Adipocyte (in vitro differentiated cells): ENCODE results near the gene EEFSEC.

Experiments used
- DNase-seq: peaks from one replicate; pipeline ENCODE4 v3.0.0-alpha.2; 2015; ENCODE audit warnings: low read depth
- H3K27me3 ChIP-seq: replicated peaks from 2 replicates; pipeline ENCODE4 v1.7.0; 2013; ENCODE audit warnings: mild to moderate bottlenecking, low read length, moderate library complexity; ENCODE audit not compliant: control insufficient read depth, insufficient read depth
- H3K36me3 ChIP-seq: 2 replicates; pipeline ENCODE4 v1.7.0; 2013; ENCODE audit warnings: low read length, mild to moderate bottlenecking, moderate library complexity; ENCODE audit not compliant: control insufficient read depth, insufficient read depth, severe bottlenecking
- H3K4me1 ChIP-seq: 2 replicates; pipeline ENCODE4 v1.7.0; 2013; ENCODE audit warnings: mild to moderate bottlenecking, low read length, moderate library complexity; ENCODE audit not compliant: control insufficient read depth, insufficient read depth
- H3K4me3 ChIP-seq: 2 replicates; pipeline ENCODE4 v1.7.0; 2013; ENCODE audit warnings: mild to moderate bottlenecking, low read length, moderate library complexity
- H3K9ac ChIP-seq: 2 replicates; pipeline ENCODE4 v1.7.0; 2013; ENCODE audit warnings: mild to moderate bottlenecking, low read length, moderate library complexity
- H3K9me3 ChIP-seq: 2 replicates; pipeline ENCODE4 v1.7.0; 2013; ENCODE audit warnings: mild to moderate bottlenecking, low read length, moderate library complexity; ENCODE audit not compliant: control insufficient read depth

Gene EEFSEC

DNA sequence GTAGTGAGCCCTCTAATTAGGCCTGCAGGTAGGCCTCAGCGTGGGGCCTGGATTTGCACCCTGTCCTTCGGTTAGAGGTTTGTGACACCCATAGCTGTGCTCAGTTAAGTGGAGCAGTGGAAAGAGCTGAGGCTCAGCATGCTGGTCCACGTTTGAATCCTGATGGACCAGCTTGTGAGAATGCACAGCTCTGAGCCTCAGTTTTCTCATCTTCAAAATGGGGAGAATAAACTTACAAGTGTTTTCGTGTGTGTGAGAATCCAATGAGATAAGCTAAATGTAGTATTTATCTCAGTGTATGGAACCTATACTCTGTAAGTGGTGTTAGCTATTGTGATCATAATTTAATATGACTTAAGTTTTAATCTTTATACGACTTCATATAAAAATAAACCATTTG is 22.5 kb downstream of the EEFSEC start:
- no peaks in the 10 kb centered on the region for H3K9me3 ChIP-seq
- H3K4me3 ChIP-seq, result no peak overlapping the region
- no peaks in the 10 kb centered on the region for H3K36me3 ChIP-seq
- peaks cover 23% of the 10 kb centered on the region for H3K4me1 ChIP-seq
- H3K27me3 ChIP-seq, result no peaks in the 10 kb centered on the region
- no peak for DNase-seq
- no peak overlapping the region for H3K9ac ChIP-seq

DNA sequence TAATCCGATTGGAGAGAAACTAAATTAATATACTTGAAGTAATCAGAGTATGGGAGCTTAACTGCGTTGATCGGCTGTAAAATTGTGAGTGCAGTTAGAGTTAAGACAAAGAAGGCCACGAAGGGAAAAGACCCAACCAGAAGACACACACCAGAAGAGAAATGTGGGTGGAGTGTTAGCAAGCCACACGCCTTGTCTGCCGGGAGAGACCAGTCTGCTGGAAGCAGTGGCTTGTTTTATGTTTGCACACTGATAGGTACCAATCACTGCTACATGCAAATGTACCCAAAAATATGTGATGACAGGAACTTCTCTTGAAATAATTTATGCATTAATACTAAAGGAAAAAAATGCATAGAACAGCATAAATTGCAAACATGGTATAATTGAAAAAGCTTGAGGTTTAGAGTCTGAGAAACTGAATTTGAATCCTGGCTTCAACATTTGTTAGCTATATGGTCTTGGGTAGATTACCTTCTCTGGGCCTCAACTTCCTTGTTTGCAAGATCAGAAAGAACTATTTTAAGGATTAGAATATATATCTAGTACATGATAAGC is 23.1 kb downstream of the EEFSEC start:
- DNase-seq, result no peak
- H3K27me3 ChIP-seq, result no peaks in the 10 kb centered on the region
- no peak overlapping the region for H3K4me3 ChIP-seq
- peaks cover 23% of the 10 kb centered on the region for H3K4me1 ChIP-seq
- no peaks in the 10 kb centered on the region for H3K36me3 ChIP-seq
- H3K9me3 ChIP-seq, result no peaks in the 10 kb centered on the region
- no peak overlapping the region for H3K9ac ChIP-seq

DNA sequence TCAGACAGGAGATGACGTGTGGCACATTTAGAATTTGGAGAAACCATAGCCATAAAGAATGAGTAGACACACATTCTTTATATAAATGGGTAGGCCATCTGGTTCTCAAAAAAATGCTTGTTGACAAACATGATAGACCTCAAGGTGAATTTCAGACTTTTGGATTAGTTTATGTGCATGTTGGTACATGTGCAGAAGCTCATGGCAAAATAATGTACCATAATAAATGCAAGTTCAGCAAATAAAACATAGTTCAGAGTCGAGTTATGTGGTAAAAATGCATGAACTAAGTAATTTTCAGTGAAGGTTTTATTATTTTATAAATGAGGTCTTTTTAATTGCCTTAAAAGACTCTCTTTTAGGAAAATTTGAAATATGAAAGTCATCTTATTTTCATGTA is 24.6 kb downstream of the EEFSEC start:
- peak overlapping the region; percentile 60 for H3K9ac ChIP-seq
- no peaks in the 10 kb centered on the region for H3K27me3 ChIP-seq
- no peaks in the 10 kb centered on the region for H3K9me3 ChIP-seq
- DNase-seq, result no peak
- peaks cover 23% of the 10 kb centered on the region for H3K4me1 ChIP-seq
- peak overlapping the region; percentile 71 for H3K4me3 ChIP-seq
- no peaks in the 10 kb centered on the region for H3K36me3 ChIP-seq

- no peaks in the 10 kb centered on the region for H3K27me3 ChIP-seq
- no peaks in the 10 kb centered on the region for H3K9me3 ChIP-seq
- peak; percentile 70 for DNase-seq
- peak overlapping the region; percentile 71 for H3K4me3 ChIP-seq
- H3K9ac ChIP-seq, result peak overlapping the region; percentile 60
- peaks cover 23% of the 10 kb centered on the region for H3K4me1 ChIP-seq
- H3K36me3 ChIP-seq, result no peaks in the 10 kb centered on the region
These were observed 25.7 kb downstream of the EEFSEC start for GRCh38 chr3:128178782-128179483.

DNA sequence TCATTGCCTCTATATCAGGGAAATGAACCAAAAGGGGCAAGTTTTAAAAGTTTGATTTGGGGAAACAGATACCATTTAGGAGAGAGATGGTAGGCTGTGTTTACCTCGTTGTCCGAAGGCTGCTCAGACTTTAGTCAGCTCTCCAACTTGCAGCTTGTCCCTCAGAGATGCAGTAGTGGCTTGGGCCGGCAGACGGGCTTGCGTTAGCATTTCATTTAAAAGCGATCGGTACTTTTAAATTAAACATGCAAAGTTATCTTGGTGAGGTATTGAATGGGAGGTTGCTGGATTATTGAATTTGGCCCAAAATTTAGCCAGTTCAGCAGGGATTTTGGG is 26.2 kb downstream of the EEFSEC start:
- Histone ChIP-seq H3K36me3 (no peaks in the 10 kb centered on the region), H3K9me3 (no peaks in the 10 kb centered on the region), H3K27me3 (no peaks in the 10 kb centered on the region), H3K4me3 (peak overlapping the region; percentile 71), H3K9ac (peak overlapping the region; percentile 60), H3K4me1 (peaks cover 23% of the 10 kb centered on the region)
- DNase-seq, result no peak

GRCh38 chr3:128180436-128180835 is 27.2 kb downstream of the EEFSEC start:
- no peaks in the 10 kb centered on the region for H3K27me3 ChIP-seq
- H3K9ac ChIP-seq, result no peak overlapping the region
- peaks cover 23% of the 10 kb centered on the region for H3K4me1 ChIP-seq
- no peaks in the 10 kb centered on the region for H3K36me3 ChIP-seq
- H3K4me3 ChIP-seq, result no peak overlapping the region
- peak; percentile 40 for DNase-seq
- no peaks in the 10 kb centered on the region for H3K9me3 ChIP-seq

GRCh38 chr3:128180913-128181312 is 27.6 kb downstream of the EEFSEC start:
- no peak overlapping the region for H3K9ac ChIP-seq
- no peaks in the 10 kb centered on the region for H3K9me3 ChIP-seq
- H3K27me3 ChIP-seq, result no peaks in the 10 kb centered on the region
- H3K4me3 ChIP-seq, result no peak overlapping the region
- H3K4me1 ChIP-seq, result peaks cover 23% of the 10 kb centered on the region
- DNase-seq, result no peak
- H3K36me3 ChIP-seq, result no peaks in the 10 kb centered on the region

GRCh38 chr3:128182656-128183055 is 29.4 kb downstream of the EEFSEC start:
- Histone ChIP-seq H3K4me3 (no peak overlapping the region), H3K27me3 (no peaks in the 10 kb centered on the region), H3K4me1 (peaks cover 20% of the 10 kb centered on the region), H3K9ac (no peak overlapping the region), H3K36me3 (no peaks in the 10 kb centered on the region), H3K9me3 (no peaks in the 10 kb centered on the region)
- DNase-seq, result no peak

DNA sequence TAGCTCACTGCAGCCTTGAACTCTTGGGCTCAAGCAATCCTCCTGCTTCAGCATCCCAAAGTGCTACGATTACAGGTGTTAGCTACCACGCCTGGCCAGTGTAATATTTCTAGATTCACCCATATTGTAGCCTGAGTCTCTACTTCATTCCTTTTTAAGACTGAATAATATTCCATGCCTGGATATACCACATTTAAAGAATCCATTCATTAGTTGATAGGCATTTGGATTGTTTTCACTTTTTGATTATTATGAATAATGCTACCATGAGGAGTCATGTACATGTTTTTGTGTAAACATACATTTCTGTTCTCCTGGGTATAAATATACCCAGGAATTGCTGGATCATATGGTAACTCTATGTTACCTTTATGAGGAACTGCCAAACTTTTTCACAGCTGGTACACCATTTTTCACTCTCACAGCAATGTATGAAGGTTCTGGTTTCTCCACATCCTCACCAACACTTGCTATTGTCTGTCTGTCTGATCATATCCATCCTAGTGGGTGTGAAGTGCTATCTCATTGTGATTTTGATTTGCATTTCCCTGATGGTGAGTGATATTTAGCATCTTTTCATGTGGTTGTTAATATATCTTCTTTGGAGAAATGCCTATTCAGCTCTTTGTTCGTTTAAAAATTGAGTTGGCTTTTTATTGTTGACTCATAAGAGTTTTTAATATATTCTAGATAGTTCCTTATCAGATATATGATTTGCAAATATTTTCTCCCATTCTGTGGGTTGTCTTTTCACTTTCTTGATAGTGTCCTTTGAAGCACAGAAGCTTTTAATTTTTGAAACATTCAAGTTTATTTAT is 32.6 kb downstream of the EEFSEC start:
- no peak overlapping the region for H3K9ac ChIP-seq
- no peak for DNase-seq
- H3K36me3 ChIP-seq, result no peaks in the 10 kb centered on the region
- H3K27me3 ChIP-seq, result no peaks in the 10 kb centered on the region
- H3K4me3 ChIP-seq, result no peak overlapping the region
- no peaks in the 10 kb centered on the region for H3K4me1 ChIP-seq
- H3K9me3 ChIP-seq, result no peaks in the 10 kb centered on the region

- Histone ChIP-seq H3K9me3 (no peaks in the 10 kb centered on the region), H3K9ac (no peak overlapping the region), H3K27me3 (no peaks in the 10 kb centered on the region), H3K4me3 (no peak overlapping the region), H3K4me1 (no peaks in the 10 kb centered on the region), H3K36me3 (no peaks in the 10 kb centered on the region)
- no peak for DNase-seq
These were observed 34.2 kb downstream of the EEFSEC start for GRCh38 chr3:128187495-128187894.

- H3K36me3 ChIP-seq, result no peaks in the 10 kb centered on the region
These were observed 35.0 kb downstream of the EEFSEC start for GRCh38 chr3:128188326-128188725.

More at GRCh38 chr3:128188326-128188725, 35.0 kb downstream of the EEFSEC start:
- DNase-seq, result peak; percentile 76
- Histone ChIP-seq H3K9ac (no peak overlapping the region), H3K4me1 (peaks cover 6% of the 10 kb centered on the region), H3K9me3 (no peaks in the 10 kb centered on the region), H3K4me3 (no peak overlapping the region), H3K27me3 (no peaks in the 10 kb centered on the region)
